Measurements from ENCODE around the gene MYO10.
A peak's percentile ranks its signal among the peaks of the same experiment; 100 is the strongest.
"Not testable (repeated sequence)": the region's sequence is repeated elsewhere in the genome, so short reads cannot be mapped to it uniquely, and the experiment has no call there.

MYO10 gene

DNA sequence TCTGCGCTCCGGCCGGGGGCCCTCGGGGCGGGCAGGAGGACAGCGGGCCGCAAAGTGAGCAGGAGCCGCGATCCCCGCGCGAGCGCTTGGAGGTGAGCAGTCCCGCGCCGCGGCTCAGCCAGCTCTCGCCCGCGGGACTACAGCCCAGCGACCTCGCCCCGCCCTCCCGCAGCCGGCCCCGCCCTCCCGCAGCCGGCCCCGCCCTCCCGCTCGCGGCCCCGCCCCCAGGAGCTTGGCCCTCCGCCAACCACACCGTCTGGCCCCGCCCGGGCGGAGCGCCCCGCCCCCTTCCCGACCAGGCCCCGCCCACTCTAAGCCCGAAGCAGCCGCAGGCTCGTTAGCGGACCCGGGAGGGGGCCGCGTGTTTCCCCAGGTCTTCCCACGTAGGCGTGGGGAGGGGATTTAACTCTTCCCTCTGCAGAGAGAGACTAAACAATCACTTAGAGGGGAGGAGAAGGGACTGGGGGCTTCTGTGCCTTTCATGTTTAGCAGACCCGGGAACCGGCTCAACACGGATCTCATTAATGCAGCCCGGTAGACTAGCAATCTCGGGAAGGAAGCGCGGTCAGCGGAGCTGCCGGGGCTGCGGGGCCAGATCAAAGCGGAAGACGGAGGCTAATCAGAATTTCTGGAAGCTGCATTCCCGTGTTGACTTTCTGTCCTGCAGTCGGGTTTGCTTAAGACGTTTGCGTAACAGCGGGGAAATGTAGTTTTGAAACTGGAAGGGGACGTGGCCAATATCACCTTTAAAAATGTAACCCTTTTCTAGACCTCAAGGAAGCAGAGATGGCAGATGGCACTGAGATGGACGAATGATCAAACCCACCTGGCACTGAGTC lies at the start of gene MYO10:
Gene MYO10 (minus strand): TSS at position 139 of the 839 bp plus-strand sequence. CDS start 480 bp downstream, outside the sequence.
- peak; percentile 44 for DNase-seq

DNA sequence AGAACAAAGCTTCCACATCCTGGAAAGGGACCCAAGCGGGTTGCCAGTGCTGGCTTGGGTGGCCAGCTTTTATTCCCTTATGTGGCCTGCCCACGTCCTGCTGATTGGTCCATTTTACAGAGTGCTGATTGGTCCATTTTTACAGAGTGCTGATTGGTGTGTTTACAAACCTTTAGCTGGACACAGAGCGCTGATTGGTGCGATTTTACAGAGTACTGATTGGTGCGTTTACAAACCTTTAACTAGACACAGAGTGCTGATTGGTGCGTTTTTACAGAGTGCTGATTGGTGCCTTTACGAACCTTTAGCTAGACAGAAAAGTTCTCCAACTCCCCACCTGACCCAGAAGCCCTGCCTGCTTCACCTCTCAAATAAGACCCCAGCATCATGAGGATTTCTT lies 49.2 kb upstream of the MYO10 start:
- not testable (repeated sequence) for DNase-seq

DNA sequence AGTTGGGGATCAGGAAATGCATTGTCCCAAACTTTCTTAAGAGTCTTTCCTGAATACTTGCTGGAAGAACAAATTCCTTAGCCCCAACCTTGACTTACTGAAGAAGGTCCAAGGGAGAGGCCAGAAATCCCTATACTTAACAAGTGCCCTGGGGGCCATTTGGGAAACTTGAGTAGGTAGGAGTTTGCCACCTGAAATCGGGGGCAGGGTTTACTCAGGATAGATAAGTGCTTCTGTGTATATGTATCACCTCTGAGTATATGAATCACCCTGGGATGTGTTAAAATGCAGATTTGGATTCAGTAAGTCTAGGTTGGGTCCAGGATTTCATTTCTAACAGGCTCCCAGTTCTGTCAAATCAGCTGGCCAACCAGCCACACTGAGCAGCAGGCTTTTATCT lies 47.9 kb upstream of the MYO10 start:
- no peak for DNase-seq

DNA sequence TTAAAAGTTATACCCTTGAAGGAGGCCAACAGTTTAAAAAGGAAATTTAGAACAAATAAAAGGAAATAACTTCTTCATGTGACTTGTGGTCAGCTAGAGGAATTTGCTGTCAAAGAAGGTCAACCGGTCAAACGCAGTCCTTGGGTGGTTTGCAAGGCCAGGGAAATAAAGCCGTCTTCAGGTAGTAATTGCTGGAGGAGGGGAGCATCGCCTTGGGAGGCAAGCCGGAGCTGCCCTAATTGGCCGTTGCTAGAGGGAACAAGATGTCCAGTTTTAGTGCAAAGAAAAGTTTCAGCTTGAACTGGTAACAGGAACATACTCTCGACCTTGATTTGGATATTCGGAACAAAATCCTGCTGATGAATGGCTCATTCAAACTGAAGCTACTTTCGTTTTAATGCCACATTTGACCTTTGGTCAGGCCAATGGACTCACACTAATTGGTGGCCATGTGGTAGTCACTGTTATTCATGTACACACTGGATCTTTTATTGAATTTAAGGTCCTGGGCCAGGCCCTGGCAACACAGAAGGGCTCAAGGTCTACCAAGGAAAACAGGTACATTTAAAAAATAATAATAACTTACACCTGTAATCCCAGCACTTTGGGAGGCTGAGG lies 47.0 kb upstream of the MYO10 start:
- DNase-seq, result no peak

DNA sequence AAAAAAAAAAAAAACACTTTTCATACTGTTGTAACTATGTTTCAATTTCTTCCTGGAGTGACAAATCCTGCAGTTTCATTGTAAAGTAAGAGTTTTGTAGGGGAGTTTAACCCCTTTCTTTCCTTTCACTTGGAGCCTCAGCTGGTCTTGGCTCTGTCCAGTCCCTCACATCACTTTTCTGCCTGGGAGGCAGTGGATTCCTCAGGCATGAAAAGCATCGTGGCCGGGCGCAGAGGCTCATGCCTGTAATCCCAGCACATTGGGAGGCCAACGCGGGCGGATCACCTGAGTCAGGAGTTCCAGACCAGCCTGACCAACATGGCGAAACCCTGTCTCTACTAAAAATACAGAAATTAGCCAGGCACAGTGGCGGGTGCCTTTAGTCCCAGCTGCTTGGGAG lies 45.6 kb upstream of the MYO10 start:
- no peak for DNase-seq

DNA sequence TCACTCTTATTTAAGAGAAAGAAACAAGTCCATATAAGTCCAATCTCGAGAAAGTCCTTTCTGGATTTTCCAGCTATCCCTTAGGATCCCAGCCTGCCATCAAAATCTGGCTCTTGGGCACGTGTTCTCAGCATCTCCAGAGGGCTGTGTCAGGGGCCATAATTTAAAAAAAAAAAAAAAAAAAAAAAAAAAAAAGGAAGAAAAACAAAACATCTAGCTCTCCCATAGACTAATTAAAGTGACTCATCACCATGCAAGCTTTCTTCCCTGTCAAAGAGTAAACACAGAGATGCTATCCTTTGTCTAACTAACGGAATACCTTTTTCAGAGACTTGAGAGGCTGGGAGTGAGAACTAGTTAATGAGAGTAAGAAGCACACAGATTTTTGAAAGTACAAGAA lies 44.9 kb upstream of the MYO10 start:
- DNase-seq, result no peak

DNA sequence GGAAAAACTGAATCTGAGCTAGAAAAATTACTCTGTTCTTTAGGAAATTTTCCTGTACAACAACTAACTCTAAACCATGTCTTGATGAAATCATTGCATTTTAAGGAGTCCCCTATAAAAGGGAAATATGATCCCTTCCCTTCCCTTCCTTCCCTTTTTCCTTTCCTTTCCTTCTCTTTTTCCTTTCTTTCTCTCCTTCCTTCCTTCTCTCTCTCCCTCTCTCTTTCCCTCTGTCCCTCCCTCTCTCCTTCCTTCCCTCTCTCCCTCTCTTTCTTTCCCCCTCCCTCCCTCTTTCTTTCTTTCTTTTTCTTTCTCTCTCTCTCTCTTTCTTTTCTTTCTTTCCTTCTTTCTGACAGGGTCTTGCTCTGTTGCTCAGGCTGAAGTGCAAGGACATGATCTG lies 42.2 kb upstream of the MYO10 start:
- no peak for DNase-seq

DNA sequence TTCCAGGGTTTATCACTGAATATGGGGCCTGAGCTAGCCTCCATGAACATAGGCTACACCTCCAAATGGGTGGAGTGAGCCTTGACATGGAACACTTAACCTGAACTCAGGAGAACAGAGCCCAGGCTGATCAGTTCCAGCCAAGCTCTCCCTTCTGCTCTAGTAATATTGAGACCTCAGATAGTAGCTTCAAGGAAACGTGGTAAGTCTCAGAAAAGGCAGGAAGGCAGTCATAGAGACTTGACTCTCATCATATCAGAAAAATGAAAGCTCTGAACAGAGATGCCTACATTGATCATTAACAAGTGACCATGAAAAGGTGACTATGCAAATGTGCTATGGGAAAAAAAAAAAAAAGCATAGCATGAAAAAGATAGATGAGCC lies 40.5 kb upstream of the MYO10 start:
- no peak for DNase-seq

DNA sequence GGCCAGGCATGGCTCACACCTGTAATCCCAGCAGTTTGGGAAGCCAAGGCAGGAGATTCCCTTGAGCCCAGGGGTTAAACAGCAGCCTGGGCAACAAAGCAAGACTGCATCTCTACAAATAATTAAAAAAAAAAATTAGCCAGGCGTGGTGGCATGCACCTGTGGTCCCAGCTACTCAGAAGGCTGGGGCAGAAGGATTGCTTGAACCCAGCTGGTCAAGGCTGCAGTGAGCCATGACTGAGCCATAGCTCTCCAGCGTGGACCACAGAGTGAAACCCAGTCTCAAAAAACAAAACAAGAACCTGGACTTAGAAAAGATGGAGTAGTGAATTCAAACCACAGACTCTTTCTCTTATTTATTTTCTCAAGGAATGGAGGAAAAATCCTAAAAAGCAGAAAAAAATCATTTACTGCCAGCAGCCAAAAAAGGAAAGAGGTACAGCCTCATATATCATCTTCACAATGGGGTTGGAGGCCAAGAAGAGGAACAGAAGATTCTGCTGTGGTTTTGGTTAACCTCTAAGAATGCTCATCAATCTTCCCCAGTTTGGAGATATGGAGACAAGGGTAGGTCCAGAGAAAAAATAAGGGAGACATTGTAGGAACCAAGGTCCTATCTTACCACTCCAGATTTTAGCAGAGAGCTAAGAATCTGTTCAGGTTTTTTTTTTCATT lies 40.0 kb upstream of the MYO10 start:
- DNase-seq, result no peak

DNA sequence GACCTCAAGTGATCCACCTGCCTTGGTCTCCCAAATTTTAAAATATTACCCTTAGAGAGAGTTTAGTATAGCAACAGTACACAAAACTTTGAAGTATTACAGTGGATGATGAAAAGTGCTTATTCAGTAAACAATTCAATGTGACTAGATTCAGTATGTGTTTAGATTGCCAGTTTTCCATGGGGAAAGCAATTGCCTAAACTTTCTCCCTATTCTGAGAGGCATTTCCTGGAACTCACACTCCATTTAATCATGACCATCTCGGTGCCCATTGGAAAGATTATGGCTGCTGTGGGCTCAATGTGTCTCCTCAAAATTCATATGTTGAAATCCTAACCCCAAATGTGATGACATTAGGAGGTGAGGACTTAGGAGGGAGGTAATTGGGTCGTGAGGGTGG lies 38.9 kb upstream of the MYO10 start:
- no peak for DNase-seq

DNA sequence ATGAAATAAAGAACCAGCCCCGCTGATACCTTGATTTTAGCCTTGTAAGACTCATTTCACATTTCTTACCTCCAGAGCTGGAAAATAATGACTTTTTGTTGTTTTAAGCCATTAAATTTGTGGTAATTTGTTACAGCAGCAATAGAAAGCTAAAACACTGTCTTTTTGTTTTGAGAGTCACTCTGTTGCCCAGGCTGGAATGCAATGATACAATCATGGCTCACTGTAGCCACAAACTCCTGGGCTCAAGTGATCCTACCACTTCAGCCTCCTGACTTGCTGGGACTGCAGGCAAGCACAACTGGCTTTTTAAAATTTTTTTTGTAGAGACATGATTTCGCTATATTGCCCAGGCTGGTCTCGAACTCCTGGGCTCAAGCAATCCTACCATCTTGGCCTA lies 34.7 kb upstream of the MYO10 start:
- DNase-seq, result no peak

DNA sequence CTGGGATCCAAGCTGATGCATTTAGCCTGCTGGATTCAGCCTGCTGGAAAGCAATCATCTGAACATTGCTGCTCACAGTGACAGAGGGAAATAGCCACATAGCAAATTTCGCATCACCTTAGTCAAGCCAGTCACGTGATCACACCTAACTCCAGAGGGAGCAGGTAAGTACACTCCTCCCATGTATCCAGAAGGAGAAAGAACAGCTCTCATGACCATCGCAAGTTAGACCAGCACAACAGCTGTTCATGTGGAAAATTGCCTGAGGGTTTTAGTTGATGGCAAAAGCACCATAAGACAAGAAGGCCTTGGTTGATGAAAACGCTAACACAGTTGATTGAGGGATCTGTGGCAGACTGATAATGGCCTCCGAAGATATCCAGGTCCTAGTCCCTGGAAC lies 34.2 kb upstream of the MYO10 start:
- no peak for DNase-seq

DNA sequence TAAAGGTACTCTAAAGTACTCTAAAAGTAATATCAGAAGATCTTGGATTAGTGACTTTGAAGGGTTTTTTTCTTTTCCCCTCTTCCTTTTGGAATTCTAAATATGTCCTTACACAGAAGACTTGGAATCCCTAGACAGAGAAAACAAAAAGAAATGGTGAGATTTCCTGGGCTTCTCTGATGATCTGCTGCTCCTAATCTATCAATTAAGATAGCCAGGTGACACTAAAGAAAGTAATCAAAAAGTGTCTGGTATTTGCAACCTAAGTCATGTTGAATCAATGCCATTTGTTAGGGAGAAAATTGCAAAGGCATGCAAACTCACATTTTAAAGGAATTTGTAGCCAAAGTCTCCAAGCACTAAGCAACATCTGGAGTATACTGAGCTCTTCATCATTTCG lies 29.5 kb upstream of the MYO10 start:
- DNase-seq, result no peak

DNA sequence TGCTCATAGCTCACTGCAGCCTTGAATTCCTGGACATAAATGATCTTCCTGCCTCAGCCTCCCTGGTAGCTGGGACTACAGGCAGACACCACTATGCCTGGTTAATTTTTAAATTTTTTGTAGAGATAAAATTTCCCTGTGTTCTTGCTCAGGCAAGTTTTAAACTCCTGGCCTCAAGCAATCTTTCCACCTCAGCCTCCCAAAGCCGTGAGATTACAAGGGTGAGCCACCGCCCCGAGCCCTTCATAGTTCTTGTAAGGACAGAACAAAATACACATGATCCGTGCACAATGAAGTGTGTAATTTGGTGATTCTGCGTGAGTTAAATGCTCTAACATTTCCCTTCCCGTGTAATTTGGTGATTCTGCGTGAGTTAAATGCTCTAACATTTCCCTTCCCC lies 27.7 kb upstream of the MYO10 start:
- no peak for DNase-seq

DNA sequence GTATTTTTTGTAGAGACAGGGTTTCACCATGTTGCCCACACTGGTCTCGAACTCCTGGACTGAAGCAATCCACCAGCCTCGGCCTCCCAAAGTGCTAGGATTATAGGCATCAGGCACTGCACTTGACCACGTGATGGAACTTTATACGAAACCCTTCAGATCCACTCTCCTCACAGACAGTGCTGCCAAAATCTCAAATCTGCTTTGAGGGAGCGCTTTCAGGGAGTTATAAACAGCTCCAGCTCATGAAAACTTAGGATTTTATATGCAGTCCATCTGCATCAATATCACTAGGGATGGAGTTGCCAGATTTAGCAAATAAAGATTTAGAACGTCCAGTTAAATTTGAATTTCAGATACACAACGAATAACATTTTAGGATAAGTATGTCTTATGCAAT lies 25.0 kb upstream of the MYO10 start:
- DNase-seq, result no peak

DNA sequence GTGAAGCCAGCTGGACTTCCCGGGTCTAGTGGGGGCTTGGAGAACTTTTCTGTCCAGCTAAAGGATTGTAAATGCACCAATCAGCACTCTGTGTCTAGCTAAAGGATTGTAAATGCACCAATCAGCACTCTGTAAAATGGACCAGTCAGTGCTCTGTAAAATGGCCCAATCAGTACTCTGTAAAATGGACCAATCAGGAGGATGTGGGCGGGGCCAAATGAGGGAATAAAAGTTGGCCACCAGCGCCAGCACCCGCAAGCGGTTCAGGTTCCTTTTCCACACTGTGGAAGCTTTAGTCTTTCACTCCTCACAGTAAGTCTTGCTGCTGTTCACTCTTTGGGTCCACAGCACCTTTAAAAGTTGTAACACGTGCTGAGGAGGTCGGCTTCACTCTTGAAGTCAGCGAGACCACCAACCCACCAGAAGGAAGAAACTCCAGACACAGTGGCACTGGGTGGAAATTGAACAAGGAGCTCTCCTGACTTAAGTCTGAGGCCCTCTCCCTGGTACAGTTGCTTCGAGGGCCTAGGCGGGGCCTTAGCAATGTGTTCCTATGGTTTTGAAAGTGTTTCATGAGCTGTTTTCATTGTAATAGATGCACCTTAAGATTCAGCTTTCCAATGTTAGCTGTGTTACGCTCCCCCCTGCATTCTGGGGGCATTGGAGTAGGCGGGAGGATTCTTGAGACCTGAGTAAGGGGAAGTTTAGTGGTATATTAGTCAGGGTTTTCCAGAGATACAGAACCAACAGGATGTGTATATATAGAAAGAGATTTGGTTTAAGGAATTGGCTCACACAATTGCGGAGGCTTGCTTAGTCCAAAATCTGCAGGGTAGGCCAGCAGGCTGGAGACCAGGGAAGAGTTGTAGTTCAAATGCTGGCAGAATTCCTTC lies 21.5 kb upstream of the MYO10 start:
- no peak for DNase-seq

DNA sequence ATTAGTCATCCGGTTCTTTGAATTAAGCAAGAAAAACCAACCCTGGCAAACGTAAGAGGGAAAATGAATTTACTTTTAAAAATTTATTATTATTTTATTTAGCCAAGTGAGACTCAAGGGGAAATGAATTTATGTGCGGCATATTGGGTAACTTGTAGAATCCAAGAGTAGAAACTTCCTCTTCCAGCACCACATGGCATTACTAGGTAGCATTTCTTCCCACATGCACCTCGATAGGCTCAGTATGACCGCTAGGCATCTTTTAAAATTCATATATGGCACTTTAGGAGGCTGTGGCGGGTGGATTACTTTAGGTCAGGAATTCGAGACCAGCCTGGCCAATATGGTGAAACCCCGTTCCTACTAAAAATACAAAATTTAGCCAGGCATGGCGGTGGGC lies 17.6 kb upstream of the MYO10 start:
- DNase-seq, result no peak

DNA sequence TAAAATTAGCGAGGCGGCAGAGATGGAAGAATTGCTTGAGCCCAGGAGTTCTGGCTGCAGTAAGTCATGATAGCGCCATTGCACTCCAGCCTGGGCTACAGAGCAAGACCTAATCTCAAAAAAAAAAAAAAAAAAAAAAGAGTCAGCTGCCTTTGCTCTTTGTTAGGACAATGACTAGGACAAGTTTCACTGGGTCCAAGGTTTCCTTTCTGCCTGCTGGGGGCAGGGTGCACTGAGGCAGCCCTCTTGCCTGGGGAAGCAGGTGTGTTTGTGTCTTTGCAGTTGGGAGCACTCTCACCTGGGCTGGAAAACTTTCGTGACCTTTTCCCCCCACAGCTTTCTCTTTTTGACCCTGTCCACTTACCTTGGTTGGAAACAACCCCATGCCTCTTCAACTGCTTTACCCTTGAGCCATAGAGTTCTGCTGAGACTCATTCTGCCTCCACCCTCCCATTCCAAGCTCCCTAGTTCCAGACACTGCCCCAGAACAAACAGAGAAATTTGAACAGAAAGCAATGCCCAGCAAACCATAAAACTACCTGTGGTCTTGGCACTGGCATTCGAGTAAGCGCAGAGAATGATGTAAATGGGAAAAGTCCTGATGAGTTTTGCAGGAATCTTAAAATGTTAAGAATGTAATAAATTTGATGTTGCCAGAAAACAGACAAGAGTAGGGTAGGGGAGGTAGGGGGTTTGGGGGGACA lies 17.0 kb upstream of the MYO10 start:
- DNase-seq, result no peak

DNA sequence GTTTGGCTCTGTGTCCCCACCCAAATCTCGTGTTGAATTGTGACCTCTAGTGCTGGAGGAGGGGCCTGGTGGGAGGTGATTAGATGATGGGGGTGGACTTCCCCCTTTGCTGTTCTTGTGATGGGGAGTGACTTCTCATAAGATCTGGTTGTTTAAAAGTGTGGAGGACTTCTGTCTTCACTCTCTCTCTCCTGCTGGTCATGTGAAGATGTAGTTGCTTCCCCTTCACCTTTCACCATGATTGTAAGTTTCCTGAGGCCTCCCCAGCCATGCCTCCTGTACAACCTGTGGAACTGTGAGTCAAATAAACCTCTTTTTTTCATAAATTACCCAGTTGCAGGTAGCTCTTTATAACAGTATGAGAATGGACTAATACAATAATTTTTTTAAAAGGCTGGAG lies 10.6 kb upstream of the MYO10 start:
- no peak for DNase-seq

DNA sequence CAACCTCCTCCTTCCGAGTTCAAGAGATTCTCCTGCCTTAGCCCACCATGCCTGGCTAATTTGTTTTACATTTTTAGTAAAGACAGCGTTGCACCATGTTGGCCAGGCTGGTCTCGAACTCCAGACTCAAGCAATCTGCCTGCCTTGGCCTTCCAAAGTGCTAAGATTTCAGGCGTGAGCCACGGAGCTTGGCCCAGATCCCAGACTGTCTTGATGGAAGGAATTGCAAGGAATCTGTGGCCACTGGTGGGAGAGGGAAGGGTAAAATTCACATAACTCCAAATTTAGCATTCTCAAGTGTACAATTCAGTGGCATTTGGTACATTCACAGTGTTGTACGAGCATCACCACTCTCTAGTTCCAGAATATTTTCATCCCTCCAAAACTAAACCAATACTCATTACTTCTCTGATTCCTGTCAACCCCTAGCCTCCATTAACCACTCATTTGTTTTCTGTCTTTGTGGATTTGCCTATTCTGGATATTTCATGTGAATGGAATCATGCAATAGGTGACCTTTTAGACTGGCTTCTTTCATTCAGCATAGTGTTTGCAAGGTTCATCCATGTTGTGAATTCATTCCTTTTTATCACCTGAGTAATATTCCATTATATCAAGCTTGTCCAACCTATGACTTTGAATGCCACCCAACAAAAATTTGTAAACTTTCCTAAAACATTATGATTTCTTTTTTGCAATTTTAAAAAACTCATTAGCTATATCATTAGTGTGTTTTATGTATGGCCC lies 8.9 kb upstream of the MYO10 start:
- no peak for DNase-seq

DNA sequence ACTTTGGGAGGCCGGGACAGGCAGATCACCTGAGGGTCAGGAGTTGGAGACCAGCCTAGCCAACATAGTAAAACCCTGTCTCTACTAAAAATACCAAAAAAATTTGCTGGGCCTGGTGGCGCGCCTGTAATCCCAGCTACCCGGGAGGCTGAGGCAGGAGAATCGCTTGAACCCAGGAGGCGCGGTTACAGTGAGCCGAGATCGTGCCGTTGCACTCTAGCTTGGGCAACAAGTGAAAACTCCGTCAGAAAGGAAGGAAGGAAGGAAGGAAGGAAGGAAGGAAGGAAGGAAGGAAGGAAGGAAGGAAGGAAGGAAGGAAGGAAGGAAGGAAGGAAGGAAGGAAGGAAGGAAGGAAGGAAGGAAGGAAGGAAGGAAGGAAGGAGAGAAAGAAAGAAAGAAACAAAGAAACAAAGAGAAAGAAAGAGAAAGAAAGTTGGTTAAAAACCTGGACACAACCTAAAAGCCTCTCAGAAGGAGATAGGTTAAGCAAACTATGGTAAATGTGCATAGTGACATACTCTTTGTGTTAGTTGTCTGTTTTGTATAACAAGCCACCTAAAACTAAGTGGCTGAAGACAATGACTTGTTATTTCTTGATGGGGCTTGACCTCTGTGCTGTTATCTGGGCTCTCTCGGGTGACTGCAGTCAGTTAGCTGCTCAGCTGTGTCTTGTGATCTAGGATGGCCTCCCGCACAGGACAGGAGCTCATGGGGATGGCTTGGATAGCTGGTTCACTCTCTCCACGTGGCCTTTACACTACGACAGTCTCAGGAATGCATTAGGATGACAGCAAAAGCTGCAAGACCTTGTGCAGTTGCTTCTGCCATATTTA lies 8.0 kb upstream of the MYO10 start:
- no peak for DNase-seq
